NCI-H1092 (cell line): ENCODE measurements around the gene FHDC1.

Experiments used
- DNase-seq: peaks from one replicate; lab custom pipeline; 2025; lab: John Stamatoyannopoulos, UW

Gene FHDC1

DNA sequence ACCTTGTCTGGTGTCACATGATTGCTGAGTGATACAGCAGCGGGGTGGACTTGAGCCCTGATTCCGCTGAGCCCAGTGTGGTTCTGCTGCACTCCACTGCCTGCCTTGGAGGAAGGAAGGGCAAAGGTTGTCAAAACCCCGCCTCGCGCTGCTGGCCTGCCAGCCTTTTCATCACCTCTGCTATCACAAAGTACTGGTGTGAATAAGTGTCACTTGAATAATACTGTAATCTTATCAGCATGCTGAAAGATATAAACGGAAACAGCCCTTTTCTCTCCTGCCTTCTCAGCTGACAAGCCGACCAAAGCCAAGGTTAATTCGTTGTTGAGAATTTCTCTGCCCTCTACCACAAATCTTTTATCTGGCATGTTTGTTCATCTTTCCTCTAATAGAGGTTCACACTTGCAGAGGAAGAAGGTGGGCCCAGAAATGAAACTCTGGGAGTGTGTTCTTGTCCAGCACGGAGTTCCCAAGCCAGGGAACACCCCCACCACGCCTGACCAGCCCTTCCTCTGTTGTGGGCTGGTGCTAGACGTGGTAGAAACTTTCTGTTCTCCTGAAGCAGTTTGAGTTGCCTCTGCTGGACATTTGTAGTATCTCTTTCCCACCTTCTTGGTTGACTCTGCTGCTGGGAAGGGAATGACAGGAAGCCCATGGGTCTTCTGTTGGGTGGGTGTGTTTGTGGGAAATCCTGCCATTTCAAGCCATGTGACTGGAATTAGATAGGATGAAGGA is 21.5 kb downstream of the FHDC1 start:
- no peak for DNase-seq

DNA sequence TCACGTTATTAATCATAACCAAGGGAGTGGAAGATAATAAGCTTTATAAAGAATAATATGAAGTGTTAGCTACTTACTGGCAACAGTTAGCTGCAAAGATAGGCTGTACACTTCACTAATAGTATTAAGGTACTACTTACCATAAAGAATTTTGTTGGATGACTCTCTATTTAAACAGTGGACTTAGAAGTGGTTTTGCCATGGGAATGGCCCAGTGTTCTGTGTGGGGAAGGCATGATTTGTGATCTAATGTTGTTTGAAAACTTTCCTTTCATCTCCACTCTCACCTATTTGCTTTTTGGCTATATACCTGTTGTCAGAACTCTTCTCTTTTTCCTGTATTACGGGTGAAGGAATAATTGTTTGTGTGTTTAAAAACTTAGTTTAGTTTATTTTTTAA is 23.0 kb downstream of the FHDC1 start:
- no peak for DNase-seq

DNA sequence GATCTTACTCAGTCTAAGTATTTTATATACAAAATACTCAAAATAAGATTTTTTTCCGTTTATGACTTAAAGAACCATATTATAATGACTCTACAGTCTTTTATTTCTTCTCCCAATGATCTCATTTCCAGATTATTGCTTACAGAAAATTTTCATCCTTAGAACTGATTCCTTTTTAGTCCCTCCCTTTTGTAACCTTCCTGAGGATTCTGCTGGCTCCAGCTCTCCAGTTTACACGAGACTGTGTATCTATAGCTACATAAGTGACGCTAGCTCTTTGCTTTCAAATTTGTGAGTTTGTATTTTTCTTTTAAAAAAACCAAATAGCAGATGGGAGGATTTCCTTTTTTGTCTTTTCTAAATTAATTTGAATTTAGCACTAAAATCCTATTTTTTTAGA is 24.0 kb downstream of the FHDC1 start:
- DNase-seq: no peak

DNA sequence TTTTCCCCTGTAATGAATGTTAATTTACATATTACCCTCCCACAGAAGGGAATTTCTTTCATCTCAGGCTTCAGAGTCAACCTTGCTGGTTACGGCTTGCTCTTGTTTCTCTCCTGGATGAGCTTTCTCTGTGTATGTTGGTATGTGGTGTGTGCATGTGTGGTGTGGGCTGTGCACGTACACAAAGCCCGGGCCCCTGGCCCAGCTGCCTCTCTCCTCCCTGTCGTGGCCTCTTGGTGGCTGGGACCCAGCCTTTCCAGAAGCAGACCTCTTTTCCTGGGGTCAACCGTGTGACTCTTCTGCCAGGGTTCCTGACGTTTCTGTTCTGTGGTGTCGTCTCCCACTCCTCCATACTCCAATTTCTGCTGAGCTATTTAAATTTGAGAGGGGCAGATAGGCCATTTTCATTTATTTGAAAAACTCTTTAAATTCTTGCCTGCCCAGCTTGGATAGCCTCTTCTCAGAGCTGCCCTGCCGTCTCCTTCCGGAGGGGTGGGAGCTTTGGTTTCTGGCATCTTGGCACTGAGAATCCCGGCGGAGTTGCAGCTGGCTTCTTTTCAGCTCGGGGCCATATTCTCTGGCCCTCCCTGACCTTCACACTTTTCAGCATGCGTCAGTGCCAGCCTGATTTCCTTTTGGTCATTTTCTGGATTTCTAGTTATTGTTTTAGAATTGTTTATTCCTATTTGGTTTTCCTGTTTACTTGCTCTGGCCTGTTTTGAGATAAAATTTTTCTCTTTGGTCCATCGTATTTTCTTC is 25.1 kb downstream of the FHDC1 start:
- DNase-seq: no peak

DNA sequence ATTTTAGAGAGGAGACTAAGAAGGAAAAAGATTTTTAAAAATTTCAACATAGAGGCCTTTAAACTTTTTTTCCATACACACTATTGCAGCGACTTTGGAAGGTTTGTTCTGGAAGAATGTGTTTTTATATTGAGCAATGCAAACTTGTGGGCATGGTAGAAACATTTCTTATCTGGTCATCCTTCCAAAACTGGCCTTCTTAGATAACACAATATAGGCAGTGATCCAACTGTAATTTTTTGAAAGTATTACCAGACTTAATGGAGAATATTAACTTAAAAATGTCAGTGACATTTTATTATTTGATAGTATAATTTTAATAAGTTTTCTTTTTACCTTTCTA is 25.6 kb downstream of the FHDC1 start:
- no peak for DNase-seq

DNA sequence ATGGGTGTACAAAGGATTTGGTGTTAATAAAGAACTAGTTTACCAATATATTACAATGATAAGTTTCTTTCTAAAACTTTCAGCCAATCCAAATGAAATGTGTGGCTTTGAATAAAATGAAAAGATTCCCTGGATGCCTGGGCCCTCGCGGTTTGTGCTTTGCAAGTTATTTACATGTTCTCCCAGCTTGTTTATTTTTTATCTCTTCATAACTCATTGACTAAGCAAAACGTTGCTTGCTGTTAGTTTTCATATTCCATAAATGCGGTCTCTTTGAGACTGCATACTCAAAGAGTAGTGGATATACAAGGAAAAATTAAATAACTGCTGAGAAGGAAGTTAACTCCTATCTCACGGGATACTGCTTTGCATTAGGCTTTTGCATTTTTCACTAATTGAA is 26.0 kb downstream of the FHDC1 start:
- DNase-seq: no peak

DNA sequence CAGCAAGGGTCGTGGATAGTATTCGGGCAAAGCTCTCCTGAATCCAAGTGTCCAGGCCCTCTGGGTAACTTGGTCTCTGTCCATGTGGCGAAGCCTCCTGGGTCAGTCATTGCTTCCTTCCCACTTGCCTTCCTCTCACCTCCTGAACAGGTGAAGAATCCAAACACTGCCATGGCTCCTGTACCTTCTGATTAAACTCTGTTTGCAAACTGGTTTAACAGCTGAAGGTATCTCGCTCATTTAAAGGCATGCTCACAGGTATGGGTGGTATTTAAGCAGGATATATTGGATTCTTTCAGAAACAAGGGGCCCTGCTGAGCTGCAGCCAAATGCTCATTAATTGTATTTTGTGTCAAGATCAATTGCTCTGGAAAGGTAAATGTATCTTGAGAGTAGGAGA is 28.2 kb downstream of the FHDC1 start:
- no peak for DNase-seq

DNA sequence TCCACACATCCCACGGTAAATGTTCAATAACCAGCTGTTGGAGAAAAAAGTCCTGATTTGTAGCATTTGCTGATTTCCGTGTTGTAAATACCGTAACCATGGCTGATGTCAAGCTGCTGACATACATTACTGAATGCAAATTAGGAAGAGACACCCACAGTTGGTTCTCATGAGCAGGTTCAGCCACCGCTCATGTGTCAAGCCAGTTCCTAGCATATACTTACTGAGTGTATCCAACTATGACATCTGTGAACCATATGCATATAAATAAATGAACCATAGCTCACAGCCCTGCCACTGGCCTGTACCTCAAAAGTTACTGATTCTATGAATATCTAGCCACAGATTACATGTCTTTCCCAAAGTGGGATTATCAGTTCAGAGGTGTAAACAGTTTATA is 29.5 kb downstream of the FHDC1 start:
- no peak for DNase-seq

DNA sequence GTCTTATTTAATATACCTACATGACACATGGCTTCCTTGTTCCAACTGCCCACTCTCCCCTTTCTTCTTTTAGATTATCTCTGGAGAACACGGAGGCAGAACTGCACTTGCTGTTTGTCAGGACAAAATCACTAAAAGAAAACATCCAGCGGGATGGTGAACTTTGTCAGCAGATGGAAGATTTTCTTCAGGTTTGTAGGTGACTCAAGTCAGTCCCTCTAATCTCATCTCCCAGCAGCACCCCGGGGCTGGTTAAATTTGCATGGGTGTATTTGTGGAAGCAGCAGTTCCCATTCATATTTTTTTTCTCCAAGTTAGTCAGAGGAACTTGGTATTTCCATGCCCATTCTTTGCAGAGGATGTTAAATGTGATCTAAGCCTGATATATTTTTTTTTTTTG is 31.8 kb downstream of the FHDC1 start:
- DNase-seq: no peak

DNA sequence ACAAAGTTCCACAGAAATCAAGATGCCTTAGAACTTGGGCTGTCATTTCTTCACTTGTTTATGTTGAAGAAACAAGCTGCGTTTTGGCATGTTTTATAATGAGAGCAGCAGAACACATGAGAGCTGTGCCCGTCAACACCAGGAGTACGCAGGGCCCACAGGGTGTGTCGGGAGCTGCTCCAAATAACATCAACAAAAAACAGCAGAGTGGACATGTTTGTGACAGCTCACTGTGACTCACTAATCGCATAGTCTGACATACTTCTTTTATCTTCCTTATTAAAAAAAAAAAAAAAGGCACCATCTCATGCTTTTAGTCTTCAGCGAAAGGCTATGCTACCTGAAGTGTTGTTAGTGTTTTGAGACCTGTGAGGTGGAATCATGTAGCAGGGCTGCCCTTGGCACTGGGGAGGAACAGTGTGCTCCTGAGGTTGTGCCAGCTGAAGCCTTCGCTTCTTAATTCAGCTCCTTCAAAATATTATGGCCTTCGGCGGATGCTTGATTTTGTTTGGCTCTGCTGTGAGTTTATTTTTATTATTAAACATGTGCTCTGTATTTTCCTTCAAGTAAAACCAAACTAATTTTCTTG is 32.8 kb downstream of the FHDC1 start:
- no peak for DNase-seq

DNA sequence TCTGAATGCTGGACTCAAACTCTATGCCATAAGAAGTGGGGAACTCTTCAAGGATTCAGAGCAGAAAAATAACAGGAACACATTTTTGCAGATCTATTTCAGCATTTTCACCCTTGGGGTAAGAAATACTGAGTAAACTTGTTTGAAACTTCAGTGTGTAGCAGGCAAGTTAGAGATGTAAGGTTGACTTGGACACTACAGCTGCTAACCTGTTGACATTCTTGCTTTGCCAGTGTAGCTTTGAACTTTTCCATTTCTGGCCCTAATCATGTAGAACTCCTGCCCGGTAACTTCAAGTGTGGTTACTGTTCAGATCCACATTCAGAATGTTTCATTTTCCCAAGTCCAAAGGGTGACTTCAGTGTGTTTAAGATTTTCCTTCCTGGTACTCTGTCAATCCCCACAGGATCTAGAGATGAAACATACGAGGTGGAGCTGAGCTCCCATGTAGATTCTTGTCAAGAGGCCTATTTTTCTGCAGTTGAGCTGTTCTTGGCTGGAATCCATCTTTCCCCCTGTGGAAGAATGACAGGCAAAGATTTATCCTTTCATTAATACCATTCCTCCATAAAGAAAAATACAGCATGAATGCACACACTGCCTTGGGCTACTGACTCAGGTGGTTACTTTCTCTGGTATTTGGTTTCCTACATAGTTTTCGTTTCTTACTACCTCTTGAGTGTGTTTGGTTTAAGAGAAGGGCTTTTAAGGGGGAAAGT is 34.1 kb downstream of the FHDC1 start:
- DNase-seq: no peak

DNA sequence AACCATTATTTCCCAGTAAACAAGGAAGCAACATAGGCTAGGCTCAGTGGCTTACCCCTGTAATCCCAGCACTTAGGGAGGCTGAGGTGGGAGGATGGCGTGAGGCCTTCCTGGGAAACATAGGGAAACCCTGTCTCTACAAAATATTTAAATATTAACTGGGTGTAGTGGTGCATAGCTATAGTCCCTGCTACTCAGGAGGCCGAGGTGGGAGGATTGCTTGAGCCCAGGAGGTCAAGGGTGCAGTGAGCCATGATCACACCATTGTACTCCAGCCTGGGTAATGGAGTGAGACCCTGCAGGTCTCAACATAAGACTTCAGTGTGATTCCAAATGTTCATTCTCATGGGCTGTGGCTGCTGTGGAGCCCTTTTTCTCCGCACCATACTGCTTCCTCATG is 34.9 kb downstream of the FHDC1 start:
- DNase-seq: no peak

DNA sequence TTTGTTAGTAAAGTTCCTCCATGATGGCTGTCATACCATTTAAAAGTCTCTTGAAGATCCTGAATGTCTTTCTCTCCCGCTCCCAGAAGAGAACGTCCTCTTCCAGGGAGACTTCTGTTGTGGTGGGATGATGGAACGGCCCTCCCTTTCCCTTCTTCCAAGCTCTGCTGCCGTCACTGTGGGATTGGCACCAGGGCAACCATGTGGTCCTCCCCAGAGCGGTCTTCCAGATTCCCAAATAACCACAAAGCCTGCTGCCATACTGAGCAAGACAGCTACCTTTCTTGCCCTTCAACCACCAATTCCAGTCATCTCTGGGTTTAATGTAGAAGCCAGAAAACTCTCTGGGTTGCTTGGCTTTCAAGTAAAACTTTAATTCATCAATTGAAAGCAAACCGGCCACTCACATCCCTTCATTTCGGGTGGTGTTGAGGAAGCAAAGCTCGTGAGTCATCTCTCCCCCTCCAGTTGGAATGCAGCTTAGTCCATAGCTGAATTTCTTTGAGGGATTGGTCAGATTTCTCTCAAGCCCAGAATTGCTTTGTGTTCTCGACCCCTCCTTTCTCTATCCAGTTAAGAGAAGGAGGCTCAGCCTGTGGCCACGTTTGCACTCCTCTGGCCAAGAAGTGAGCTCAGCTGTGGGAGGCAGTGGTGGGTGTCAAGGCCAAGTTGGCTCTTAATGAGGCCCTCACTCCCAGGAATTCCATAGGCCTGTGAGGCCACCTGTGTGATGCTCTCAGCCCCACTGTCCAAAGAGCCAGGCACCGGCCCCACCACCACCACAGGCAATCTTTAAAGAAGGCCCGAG is 36.9 kb downstream of the FHDC1 start:
- no peak for DNase-seq

DNA sequence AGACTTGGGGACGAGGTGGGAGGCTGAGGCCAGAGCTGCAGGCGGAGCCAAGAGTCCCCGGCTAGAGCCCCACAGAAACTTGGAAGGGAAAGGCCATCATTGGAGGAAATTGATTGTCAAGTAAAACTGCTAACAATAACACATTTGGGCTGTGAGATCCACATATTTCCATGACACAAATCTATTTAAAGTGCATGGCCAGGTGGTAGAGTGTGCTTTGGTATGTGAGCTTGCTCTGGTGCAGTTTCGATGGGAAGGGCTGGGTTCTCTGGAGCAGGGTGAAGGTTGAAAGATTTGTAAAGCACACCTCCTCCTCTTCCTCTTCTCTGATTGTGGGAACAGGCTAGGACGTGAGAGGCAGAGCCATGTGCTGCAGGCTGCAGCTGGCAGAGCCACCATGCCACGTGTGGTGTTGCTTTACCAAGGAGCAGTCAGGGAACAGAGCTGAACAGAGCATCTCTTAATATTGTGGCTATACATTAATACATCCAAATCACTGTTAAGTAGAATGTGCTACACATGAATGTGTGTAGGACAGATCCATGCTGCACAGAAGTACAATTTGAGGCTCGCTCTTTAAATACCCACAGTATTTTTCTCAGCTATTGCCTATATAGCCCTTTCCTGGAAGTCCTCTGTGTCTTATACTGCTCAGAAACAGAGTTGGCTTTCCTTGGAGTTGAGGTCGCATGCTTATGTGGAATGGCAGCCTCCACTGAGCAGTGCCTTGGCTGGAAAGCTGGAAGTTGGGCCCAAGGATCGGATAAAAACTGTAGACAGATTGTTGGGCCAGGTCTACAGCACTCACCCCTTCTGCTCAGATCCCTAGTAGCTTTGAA is 37.7 kb downstream of the FHDC1 start:
- no peak for DNase-seq

DNA sequence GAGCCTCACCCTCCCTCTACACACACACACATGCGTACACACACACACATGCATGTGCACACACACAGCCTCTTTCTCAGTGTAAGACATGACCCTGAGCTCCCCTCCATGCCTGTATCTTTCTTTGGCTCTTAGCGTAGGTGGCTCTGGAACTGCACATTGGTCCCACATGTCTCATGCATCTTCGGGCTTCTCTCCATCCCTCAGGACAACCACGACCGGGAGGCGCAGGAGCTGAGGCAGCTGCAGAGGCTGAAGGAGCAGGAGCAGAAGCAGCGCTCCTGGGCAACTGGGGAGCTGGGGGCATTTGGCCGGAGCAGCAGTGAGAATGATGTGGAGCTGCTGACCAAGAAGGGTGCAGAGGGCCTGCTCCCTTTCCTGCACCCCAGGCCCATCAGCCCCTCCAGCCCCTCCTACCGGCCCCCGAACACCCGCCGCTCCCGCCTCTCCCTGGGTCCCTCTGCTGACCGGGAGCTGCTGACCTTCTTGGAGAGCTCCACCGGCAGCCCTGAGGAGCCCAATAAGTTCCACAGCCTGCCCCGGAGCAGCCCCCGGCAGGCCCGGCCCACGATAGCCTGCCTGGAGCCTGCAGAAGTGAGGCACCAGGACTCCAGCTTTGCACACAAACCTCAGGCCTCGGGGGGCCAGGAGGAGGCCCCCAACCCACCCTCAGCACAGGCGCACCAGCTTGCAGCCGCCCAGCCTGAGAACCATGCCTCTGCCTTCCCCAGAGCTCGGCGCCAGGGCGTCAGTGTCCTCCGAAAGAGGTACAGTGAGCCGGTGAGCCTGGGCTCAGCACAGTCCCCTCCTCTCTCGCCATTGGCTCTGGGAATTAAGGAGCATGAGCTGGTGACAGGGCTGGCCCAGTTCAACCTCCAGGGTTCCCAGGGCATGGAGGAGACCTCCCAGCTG is 38.6 kb downstream of the FHDC1 start:
- no peak for DNase-seq

DNA sequence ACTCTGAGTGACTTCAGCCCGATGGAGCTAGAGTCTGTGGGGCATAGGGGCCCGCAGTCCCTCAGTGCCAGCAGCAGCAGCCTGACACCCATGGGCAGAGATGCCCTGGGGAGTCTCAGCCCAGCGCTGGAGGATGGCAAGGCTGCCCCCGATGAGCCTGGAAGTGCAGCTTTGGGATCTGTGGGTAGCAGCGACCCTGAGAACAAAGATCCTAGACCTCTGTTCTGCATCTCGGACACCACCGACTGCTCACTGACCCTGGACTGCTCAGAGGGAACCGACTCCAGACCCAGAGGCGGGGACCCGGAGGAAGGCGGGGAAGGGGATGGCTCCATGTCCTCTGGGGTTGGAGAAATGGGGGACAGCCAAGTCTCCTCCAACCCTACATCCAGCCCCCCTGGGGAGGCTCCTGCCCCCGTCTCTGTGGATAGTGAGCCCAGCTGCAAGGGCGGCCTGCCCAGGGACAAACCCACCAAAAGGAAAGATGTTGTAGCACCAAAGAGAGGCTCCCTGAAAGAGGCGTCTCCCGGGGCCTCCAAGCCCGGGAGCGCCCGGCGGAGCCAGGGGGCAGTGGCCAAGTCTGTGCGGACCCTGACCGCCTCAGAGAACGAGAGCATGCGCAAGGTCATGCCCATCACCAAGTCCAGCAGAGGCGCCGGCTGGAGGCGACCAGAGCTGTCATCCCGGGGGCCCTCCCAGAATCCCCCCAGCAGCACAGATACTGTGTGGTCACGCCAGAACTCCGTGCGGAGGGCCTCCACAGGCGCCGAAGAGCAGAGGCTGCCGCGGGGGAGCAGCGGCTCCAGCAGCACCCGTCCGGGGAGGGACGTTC is 39.5 kb downstream of the FHDC1 start:
- DNase-seq: no peak

DNA sequence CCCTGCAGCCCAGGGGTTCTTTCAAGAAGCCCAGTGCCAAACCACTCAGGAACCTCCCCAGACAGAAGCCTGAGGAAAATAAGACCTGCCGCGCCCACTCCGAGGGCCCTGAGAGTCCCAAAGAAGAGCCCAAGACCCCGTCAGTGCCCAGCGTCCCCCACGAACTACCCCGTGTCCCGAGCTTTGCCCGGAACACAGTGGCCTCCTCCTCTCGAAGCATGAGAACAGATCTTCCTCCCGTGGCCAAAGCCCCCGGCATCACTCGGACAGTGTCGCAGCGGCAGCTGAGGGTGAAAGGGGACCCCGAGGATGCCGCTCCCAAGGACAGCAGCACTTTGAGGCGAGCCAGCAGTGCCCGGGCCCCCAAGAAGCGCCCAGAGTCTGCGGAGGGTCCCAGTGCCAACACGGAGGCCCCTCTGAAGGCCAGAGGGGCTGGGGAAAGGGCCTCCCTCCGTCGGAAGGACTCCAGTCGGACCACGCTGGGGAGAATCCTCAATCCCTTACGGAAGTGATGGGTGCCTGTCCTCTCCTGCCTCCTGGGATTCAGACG is 40.2 kb downstream of the FHDC1 start:
- DNase-seq: no peak

DNA sequence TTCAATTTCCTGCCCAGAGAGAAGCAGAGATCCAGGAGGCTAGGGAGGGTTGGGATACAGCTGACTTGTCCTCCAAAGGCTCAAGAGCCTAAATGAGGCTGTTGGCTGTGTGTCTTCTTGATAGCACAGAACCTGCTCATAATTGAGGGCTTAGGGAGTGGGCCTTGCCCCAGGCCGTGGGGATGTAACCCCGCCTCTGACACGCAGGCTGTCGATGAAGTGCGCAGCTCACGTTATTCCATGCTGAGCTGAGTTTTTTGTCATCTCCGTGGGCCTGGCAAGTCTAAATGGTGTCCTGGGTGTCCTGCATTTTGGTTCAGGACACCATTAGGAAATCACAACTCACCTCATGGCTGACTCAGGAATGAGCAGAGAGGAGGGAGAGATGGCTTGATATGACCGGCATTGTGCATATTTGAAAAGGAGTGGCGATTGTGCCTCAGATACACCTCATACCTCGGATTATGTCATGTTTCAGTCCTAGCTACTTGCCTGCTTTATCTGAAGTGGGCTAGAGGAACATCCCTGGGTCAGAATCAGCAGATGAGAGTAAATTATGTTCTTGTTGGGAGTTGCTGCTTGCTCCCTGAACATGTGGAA is 43.7 kb downstream of the FHDC1 start:
- no peak for DNase-seq
